D341Med (cell line): ENCODE measurements around the gene PZP.

Source experiments
- DNase-seq: peaks from one replicate; pipeline ENCODE4 v3.0.0; 2012; ENCODE audit warnings: low spot score

Gene PZP

DNA sequence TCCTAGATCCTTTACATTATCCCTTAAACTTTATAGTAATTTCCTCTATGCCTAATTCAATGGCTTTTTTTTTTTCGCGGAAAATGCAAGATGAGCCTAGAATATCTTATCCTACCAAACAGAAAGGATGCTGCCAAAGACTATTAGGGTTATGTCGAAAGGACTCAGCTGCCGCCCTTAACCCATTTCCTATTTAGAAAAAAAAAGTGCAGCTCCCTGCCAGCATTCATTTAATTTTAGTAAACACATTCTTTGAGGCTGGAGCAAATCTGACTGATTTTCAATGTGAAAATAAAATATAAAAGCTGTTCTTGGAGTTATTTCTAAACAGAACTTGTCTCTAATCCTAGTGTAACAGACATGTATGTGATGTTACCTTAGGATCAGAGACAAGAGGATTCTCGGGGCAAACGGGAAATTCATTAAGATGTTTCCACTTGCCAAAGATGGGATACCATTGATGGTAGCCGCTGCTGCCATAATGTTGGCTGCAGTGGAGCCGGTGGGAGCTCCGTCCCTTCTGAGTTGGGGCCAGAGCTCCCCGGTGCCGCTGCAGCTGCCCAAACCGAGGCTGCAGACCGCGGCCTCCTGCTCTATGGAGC lies 84.3 kb downstream of the PZP start:
- DNase-seq, result no peak

DNA sequence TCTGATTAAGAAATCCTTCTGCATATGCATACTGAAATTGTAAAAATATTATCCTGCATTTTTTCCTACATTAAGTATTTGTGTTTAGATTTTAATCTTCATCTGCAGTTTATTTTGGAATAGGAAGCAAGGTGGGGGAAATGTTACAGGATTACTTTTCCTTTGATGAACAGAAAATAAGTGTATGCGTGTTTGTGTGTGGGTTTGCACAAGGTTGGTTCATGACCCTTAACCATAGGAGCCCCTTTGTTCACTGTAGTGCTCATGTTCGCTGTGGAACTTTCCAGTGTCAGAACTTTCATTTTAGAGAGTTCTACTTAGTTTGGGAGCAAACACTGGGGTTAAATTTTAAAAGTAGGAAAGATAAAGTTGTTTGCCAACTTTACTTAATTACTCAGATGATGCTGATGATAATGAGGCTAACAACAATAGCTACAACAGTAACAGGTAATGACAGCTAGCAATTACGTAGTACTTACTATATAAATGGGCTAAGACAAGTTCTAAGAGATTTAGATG lies 86.0 kb downstream of the PZP start:
- DNase-seq, result no peak

GRCh38 chr12:9120487-9121184 lies 87.6 kb downstream of the PZP start:
- DNase-seq, result no peak

DNA sequence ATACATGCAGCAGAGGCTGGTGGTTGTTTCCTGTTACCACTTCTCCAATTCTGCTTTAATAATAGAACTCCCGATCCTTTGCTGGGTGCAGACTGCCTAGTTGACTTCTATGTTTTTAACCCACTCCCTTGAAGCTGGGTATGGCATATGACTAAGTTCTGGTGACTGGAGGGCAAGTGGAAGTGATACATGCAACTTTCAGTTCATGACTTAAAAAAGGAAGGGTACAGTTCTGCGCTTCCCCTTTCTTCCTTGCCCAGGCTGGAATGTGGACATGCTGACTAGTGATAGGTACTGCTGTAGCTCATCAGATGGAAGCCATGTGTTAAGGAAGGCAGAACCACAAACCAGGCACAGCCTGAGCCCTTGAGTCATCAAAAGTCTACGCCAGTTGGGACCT lies 90.0 kb downstream of the PZP start:
- no peak for DNase-seq

DNA sequence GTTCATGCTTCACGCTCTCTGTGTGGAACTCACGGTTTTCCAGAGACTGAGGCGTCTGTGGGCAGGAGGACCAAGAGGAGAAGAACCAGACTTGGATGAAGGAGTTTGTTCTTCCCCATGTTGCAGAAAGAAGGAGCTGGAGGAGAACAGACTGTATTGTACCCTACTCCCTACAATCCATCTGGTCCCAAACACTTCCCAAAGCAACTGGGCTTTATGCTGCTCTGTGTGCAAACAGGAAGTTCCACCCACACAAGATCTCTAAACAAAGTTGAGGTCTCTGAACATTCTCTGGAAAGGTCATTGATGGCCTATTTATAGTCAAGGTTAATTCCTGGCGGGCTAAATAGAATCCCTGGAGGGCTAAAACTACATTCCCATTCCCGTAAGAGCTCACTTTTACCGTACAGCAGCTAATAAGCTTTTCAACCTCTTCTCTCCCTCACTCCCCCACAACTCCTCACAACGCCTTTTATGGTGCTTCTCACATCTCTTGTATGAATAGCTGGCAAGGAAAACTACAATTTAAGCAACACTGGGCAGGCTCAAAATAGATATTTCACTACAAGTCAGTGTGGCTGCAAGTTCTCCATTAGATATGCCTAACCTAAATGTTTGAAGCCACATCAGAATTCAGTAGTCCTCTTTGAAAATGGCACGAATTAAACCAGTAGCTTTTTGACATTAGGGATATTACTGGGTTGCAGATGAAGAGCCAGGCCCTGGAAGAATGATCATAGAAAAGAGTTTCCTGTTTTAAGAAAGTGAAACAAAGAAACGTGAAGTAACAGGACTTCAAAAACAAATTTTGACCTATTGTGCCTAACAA lies 92.2 kb downstream of the PZP start, which contains the start of gene A2M:
Gene A2M, minus strand, starts transcription at position 189 of the 829 bp plus-strand sequence. Its CDS starts 70 bp downstream, at position 119.
- DNase-seq, result no peak

GRCh38 chr12:9114946-9115345 lies 93.2 kb downstream of the PZP start:
- DNase-seq, result no peak

DNA sequence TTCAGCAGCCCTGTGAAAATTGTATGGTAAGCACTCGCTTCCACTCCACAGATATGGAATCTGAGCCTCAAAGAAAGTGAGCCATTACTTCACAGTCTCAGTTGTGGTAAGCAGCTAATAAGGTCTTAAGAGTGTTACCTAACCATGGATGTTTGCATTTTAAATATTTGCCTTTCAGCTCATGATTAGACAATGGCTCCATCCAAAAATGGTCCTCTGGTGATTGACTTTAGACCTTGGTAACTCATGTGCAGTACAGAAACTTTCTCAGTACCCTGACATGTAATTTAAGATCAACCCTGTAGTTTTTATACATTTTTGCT lies 94.2 kb downstream of the PZP start:
- no peak for DNase-seq

DNA sequence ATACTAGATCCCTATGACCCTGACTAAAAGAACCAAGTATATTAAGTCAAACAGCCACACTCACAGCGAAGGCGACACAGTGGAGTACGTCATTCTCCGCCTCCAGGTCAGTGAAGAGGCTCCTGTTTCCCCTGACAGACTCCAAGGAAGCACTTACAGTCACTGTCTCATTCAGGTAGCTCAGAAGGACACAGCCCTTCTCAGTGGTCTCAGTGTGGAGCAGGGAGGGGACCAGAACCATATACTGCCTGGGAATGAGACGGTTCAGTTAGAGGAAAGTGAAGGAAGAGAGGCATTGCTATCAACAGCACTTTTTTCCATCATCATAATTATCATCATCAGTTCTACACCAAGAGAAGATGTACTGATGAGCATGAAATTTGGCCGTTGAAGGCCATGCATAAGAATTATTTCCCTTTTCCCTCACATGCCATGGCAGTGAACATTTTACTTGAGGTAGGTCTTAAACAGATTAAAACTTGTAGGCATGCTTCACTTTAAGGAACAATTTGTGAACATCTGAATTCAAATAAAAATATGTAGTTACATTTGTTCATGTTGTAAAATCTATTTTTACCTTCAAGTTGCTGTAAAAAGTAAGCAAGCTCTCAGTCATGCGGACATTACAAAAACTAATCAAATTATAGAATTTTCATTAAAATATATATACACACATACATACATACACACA lies 94.8 kb downstream of the PZP start:
- DNase-seq, result no peak

DNA sequence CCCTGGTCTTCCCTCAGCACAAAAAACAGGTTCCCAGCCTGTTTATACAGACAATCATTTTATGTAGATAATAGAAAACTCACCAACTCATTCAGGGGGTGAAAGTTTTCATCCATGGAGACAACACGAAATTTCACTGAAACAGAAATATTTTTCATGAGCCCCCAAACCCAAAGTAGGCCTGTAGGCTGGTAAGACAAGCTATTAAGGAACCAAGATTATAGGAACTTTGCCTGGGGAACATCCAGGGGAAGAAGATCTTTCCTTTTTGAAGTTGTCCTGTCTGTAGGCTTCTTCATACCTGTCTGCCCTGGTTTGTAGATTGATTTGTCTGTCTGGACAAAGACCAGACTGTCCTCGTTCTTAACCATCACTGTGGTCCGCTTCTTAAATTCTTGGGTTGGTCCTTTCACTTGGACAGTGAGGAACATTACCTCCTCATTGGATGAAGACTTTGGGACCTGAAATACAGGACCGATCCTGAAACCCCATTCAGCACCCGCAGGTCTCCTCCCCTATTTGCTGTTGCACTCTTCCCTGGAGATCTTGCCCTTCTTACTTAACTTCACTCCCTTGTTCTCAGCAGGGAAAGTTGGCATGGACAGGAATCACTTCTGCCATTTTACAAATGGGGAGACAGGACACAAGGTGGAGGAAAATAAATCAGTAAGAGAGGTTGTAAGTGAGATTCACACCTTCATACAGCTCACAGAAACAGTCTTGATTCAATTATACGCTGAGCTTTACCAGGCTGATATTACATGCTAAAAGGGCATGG lies 95.9 kb downstream of the PZP start:
- DNase-seq, result no peak

GRCh38 chr12:9111525-9111924 lies 96.7 kb downstream of the PZP start:
- no peak for DNase-seq

GRCh38 chr12:9109737-9110491 lies 98.3 kb downstream of the PZP start:
- no peak for DNase-seq

- no peak for DNase-seq
These were observed 99.0 kb downstream of the PZP start for GRCh38 chr12:9109213-9109522.

DNA sequence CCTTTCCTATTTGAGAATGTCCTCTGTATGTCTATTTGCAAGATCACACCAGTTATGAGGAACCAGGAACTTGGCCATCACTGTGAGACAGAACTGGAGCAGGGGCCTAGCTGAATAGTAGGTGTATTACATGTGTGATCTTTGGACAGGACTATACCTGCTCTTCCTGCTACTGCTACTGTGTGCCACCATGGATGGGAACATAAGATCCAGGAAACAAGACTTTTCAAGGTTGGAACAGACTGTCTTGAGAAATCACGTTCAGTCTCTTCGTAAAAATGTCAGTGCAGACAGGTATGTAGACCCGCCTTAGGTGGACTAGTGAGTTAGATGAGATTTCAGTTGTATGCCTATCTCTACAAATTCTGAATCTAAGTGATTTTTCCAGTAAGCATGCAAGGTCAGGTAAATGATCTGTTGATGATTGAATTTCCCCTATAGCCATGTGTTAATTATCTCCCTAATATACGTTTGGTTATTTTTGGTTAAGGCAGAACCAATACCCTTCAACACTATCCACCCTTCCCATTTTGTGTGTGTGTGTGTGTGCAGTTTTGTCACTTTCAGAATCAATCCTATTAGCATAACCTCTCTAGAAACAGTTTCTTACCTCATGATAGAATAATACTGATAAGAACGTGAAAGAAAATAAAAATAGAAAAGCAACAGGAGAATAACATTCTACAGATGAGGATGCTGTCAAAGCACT lies 99.5 kb downstream of the PZP start:
- DNase-seq, result no peak

GRCh38 chr12:9107542-9107873 lies 100.7 kb downstream of the PZP start:
- no peak for DNase-seq

DNA sequence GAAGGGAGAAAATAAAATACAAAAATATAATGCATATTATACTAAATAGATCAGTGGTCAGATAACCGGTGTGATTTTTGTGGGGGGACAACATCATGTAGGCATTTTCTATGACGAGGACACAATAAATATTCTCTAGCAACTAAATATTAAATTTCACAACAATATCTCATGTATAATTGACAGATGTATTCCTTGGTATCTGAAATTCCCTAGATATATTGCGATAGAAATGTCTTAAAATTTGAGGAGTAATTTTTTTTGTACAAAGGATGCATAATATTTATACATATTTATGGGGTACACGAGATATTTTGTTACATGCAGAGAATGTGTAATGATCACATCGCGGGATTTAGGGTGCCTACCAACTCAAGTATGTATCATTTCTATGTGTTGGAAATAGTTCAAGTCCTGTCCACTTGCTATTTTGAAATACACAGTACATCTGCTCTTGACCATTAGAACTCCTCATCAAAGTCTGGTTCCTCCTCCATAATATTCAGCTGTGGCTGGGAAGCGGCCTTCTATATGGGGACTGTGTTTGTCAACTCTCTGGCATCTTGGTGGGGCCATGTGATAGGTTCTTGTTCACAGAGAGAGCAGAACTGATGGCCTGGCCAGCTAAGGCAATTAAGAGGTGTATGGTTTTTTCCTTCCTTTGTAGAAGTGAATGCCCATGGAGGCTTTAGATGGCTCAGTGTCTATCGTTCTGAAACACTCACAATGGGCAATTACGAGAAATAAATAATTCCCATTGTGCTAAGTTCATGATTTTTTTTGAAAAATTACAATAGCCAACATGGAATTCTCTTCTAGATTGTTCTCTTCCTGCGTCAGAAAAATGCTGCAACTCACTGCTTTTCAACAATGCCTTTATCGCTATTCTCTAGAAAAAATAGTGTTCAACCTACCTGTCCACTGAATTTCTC lies 101.3 kb downstream of the PZP start:
- no peak for DNase-seq

DNA sequence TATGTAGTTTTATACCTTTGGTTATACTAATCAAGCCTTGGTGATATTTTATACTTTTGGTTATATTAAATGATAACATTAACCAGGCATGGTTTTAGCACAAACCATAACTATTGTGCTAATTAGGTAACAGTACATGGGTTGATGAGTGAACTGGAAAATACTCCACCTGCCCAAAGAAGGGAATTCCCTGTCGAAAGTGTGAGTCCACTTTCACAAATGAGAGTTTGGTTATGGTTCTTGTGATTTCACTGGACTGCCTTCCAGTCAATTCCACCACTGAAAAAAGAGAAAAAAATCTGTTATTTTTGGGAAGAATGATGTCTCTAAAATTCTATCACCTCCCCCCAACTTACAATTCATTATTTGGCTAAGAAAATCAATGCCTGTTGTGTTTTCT lies 102.1 kb downstream of the PZP start:
- no peak for DNase-seq

GRCh38 chr12:9104767-9105423 lies 103.3 kb downstream of the PZP start:
- DNase-seq, result no peak

DNA sequence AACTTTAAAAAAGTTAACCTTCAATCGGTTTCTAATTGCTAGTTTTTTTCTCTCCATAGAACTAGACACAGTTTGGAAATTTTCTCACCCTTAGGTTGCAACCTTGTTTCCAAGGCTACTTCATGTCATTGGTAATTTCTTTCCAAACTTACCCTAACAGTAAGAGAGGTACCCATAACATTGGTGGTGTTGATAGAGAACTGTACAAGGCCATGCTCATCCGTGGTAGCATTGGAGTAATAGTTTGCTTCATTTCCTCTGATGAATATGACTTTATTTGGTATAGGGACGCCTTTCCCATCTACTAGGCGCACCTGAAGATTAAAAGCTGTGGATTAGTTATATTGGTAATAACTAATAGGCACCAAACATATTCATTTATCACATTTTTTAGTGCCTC lies 104.1 kb downstream of the PZP start:
- DNase-seq, result no peak
